ENCODE results near the gene MYO9B.

GRCh38 chr19:17219286-17219685 lies 143.7 kb downstream of the MYO9B start:
- TF ChIP-seq, protein P1, sequence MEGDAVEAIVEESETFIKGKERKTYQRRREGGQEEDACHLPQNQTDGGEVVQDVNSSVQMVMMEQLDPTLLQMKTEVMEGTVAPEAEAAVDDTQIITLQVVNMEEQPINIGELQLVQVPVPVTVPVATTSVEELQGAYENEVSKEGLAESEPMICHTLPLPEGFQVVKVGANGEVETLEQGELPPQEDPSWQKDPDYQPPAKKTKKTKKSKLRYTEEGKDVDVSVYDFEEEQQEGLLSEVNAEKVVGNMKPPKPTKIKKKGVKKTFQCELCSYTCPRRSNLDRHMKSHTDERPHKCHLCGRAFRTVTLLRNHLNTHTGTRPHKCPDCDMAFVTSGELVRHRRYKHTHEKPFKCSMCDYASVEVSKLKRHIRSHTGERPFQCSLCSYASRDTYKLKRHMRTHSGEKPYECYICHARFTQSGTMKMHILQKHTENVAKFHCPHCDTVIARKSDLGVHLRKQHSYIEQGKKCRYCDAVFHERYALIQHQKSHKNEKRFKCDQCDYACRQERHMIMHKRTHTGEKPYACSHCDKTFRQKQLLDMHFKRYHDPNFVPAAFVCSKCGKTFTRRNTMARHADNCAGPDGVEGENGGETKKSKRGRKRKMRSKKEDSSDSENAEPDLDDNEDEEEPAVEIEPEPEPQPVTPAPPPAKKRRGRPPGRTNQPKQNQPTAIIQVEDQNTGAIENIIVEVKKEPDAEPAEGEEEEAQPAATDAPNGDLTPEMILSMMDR (IDR thresholded peaks at IDR 0.05), result no peak
- TF ChIP-seq POLR2A (IDR thresholded peaks at IDR 0.05), result no peak
